Stimulated activated CD8-positive, alpha-beta memory T cell treated with anti-CD3 and anti-CD28 coated beads, Interleukin-7, amount 100 ng/mL, for 1 hour (primary cell): ENCODE measurements around the gene NEUROG2.

Source experiments
- DNase-seq, 2 donors: peaks; one replicate each; pipeline ENCODE4 v3.0.0-alpha.2; 2020; ENCODE audit warnings: low read depth in 2 of 2

Gene NEUROG2

DNA sequence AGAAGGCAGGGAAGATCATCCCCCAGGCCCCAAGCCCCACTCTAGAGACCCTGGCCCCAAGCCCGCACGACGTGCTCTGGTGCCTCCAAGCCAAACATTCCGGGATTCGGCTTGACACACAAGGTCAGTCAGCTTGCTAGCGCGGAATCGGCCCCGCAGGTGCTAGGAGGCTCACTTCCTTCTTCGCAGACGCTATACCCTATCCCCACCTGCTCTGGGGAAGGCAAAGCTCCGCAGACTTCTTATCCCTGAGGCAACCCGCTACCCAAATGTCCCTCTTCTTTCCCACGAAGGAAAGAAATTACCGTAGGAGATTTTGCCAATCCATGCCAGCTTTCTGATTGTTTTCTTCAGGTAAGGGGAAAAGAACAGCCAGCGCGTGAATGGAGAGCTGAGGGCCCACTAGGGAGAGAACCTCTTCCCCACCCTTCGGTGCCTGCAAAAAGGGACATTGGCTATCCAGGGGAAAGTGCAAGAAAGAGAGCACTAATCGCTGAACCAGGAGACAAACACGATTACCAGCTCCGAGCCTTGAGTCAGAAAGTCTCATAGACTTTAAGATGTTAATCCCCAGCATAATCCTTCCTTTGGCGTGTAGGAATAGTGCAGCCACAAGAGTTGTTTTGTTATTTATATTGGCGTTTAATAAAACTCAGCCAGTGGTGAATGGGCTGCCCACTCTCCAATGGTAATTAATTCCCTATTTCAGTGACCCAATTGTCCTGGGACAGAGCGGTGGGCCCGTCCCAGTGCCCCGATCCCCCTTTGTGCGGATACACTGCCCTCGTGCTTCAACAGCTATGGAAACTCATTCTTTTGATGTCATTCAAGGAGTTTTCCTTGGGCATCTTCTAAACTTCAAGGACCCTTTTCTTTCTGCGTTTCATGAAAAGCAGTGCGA is 5.4 kb upstream of the NEUROG2 start:
- no peak for DNase-seq

DNA sequence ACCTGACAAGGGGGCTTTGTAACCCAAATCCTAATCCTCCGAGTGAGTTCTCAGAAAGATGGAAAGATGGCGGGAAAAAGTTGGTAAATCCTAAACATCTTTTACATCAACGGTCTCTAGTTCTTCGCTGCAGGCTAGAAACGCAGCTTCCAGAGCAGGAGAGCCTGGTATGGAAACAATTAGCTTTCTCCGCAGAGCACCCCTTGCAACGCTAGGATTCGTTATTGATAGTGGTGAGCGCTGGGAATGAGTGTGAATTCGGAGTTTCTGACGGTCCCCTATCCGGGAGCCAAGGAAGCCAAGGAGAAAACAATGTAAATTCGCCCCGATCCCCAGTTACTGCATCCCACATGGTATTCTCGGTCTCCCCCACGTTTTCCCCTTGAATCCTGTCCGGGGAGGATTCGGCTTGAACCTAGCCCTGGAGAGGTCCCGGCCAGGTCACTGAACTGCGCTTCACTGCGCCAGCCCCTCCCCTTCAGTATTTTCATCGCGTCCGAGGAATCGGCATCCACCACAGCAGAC is 4.7 kb upstream of the NEUROG2 start:
- no peak for DNase-seq

DNA sequence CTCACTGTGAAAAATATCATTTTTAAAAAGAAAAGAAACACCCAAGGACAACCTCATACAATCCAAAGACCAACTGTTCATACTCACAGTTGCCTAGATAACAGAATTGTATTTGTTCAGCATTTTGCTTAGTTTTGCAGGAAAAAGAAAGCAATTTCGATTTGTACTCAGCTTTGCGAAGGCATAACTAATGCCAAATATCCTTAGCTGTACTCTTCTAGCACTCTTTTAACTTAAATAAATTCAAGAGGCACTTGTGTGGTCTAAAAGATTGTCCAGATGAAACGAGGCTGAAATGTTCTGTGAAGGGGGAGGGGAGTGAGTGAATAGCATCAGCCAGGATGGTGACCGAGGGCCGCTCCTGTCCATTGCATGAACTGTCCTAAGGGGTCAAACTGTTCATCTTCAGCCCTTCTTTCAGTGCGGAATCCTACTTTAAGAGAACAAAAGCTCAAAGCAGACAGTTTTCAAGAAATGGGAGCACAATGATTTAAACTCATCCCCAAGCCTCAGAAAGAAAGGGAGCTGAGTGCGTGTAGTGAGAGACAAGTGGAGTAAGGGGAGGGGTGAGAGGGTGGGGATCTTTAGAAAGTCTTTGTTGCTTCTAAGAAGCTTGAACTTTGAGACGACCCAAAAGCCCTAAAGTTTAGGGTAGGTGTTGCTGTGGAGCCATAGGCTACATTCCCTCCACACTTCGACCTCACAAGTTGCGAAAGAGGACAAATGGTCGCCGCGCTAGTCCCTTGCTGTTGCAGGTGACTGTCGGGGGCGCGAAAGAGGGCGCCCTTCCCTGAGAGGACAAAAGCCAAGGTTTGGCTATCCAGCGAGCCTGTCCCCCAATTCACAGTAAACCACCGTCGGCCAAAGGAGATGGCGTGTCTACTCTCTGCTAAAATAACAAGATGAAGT is 4.0 kb upstream of the NEUROG2 start:
- DNase-seq = no peak

GRCh38 chr4:112518675-112519074 is 2.7 kb upstream of the NEUROG2 start:
- no peak for DNase-seq

- DNase-seq = no peak
Measured at GRCh38 chr4:112517911-112518310, 1.9 kb upstream of the NEUROG2 start.

DNA sequence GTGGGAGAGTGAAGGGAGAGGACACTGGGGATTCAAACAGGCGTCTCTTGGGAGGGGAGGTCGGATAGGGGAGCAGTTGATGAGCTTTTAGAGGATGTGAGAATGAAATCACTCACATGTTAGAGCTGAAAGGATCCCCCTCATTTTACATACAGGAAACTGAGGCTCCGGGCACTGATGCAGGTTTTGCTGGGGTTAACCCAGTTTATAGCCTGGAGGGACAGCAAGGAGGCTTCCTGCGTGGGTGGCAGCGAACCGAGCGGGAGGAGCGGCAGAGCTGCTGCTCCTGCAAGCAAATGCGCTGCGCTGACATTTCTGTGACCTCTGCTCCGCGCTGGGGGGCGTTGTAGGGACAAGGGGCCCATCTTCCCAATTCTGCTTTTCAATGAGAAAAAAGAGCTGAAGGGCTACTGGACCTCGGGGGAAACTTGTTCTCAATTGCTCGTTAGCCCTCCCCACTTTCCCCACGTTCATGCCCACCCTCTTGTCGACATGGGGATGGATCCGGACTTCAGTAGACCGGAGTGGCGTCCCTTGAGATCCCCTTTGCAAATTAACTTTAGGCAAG is 1.2 kb upstream of the NEUROG2 start:
- no peak for DNase-seq

- no peak for DNase-seq
Measured at GRCh38 chr4:112516471-112517066, 589 bp upstream of the NEUROG2 start.

DNA sequence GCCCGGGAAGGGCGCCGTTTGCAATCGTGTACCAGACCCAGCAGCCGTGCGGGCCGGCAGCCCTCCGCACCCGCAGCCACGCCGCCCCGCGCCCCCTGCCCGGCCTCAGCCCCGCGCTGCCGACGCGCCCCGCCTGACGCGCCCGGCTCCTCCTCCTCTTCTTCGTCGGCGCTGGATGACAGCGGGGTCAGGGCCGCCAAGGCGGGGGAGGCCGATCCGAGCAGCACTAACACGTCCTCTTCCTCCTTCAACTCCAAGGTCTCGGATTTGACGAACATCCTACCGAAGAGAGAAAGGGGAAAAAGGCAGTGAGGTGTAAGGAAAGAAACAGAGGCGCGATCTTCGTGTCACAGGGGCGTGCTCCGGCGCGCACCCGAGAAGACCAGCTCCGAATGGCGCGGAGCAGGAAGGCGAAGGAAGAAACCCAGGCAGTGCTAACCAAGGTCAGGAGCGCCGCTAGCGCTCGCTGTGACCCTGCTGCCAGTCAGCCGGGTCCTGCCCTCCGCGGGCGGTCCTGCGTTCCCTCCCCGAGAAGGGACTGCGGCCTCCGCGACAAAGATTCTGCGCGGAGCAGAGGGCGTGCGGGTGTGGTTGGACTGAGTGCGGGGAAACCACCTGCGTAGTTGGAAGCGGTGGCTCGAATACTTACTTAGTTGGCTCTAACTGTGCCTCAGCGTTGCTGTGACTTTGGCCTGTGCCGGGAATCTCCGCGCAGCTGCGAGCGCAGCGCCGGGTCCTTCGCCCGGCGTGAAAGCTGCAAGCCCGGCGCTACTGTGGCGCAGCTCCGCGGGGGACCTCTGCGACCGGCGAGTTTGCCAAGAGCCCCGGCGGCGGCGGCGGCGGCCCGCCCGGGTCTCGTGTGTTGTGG is 548 bp downstream of the NEUROG2 start:
- DNase-seq = no peak

DNA sequence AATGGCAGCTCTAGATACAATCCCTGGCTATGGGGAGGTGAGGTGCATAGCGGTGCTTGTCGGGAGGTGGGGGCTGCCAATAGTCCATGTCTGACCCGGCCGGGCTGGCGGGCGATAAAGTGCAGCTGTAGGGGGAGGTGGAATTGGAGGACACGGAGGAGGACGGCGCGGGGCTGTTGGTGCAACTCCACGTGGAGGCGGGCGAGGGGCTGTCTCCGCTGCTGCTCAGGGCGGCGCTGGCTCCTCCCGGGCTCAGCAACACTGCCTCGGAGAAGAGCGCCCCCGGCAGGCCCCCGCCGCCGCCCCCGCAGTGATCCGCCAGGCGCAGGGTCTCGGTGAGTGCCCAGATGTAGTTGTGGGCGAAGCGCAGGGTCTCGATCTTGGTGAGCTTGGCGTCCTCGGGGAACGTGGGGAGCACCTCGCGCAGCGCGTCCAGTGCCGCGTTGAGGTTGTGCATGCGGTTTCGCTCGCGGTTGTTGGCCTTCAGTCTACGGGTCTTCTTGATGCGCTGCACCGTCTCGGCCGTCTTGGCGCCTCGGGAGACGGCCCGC is 1.3 kb downstream of the NEUROG2 start:
- DNase-seq = no peak

GRCh38 chr4:112513971-112514646 is 1.9 kb downstream of the NEUROG2 start:
- DNase-seq = no peak

DNA sequence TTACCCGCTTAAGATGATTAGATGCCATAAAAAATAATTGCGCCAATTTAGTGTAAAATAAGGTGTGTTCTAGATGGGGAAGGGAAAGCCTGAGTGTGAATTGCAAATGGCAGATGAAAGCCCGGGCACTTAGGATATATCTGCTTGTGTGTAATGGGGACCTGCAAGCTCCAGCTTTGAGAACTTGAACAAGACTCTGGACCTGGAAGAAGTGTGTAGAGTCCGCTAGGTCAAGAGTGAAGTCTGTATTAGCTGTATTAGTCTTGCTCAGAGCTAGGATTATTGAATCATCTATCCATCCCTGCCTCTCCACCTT is 4.2 kb downstream of the NEUROG2 start:
- no peak for DNase-seq

DNA sequence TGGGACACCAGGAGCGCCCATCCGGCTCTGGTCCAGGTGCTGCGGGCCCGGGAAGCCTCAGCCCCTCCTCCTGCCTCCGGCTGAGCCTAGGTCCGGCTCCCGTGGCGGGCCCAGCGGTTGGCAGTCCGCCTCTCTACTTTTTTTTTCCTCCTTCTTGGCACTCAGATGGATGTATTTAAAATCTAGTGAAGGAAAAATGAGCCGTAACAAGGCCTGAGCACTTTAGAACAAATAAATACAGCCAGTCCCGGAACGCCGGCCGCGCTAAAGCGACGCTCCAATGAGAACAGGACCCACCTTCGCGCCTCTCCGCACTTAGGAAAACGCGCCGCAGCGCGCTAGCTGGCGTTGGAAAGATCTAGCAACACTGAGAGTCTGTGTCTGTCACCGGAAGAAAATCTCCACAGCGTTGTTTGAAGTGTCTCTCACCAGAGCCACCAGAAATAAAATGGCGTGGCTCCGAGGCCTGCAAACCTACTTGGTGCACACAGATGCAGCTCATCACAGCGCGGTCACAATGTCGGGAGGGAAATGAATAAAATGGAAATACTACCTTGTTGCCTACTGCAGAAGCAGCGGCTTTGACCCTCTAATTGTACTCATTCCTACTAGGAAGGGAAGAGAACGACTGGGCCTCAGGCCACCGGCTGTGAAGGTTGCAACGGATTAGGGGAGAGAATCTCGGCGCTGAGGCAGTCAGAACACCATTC is 4.7 kb downstream of the NEUROG2 start:
- no peak for DNase-seq

- no peak for DNase-seq
Measured at GRCh38 chr4:112510291-112511092, 5.5 kb downstream of the NEUROG2 start.

GRCh38 chr4:112509243-112510141 is 6.5 kb downstream of the NEUROG2 start:
- DNase-seq = no peak

DNA sequence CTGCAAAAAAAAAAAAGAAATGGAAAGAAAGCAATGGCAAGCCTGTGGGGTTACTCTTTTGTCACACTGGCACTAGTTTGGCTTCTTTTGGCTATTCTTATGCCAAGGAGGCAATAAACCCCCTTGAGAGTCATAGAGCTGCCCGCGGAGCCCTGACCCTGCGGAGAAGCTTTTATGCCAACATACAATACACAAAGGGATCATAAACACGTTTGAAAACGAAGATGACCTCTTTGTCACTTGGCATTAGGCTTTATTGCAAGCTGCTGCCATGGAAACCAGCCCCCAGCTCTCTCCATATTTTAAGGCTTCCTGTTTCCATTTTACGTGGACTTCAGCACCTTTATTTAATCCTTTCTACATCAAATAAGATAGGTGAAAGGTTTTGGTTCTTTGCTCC is 7.6 kb downstream of the NEUROG2 start:
- DNase-seq = no peak

- no peak for DNase-seq
Measured at GRCh38 chr4:112504807-112505206, 11.2 kb downstream of the NEUROG2 start.

DNA sequence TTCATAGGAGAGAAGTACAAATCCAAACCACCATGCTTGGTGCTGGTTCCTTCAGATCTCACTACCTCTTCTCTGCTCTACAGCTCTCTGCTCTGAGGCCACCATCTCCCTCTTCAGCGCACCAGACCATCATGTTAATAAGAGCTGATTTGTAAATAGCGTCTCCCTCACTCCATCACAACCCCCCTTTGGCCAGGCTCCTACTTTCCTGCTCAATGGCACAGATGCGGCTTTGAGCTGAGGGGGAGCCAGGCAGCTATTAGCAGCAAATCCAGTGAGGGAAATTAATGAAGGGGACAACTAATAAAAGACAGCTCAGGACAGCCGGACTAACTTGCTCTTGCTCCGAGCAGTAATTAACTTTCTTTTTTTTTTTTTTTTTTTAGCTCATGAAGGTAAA is 13.1 kb downstream of the NEUROG2 start:
- no peak for DNase-seq

DNA sequence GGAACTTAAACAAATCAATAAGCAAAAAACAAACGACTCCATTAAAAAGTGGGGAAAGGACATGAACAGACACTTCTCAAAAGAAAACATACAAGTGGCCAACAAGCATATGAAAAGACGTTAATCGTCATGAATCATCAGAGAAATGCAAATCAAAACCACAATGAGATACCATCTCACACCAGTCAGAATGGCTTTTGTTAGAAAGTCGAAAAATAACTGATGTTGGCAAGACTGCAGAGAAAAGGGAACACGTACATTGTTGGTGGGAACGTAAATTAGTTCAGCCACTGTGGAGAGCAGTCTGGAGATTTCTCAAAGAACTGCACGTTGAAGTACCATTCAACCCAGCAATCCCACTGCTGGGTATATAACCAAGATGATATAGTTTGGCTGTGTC is 23.7 kb downstream of the NEUROG2 start:
- DNase-seq = no peak
